ENCODE data around the gene MMP24.
A peak's percentile ranks its signal among the peaks of the same experiment; 100 is the strongest.
"Not testable (repeated sequence)": the region's sequence is repeated elsewhere in the genome, so short reads cannot be mapped to it uniquely, and the experiment has no call there.

Gene MMP24

DNA sequence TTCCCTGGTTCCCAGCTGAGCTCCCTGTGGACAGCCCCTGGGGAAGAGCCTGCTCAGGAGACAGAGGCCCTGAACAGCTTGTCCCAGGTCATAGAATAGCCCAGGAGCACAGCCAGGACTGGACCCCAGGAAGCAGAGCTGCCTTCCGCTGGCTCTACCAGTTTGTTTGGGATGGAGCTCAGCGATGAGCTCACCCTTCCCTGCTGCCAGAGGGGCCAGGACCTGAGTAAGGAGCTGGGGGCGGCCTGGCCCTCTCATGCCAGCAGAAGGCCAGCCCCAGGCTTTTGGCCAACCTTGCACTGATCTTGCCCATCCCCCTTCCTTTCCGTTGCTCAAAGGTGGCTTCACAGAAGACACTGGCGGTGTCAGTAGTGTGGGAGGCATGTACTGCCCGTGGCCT is 33.9 kb downstream of the MMP24 start:
- H3K4me3 ChIP-seq (ENCODE audit: control insufficient read depth, low read depth, low read length) = no peak overlapping the region
- DNase-seq (ENCODE audit: low read depth) = no peak
- TF ChIP-seq, protein P1, sequence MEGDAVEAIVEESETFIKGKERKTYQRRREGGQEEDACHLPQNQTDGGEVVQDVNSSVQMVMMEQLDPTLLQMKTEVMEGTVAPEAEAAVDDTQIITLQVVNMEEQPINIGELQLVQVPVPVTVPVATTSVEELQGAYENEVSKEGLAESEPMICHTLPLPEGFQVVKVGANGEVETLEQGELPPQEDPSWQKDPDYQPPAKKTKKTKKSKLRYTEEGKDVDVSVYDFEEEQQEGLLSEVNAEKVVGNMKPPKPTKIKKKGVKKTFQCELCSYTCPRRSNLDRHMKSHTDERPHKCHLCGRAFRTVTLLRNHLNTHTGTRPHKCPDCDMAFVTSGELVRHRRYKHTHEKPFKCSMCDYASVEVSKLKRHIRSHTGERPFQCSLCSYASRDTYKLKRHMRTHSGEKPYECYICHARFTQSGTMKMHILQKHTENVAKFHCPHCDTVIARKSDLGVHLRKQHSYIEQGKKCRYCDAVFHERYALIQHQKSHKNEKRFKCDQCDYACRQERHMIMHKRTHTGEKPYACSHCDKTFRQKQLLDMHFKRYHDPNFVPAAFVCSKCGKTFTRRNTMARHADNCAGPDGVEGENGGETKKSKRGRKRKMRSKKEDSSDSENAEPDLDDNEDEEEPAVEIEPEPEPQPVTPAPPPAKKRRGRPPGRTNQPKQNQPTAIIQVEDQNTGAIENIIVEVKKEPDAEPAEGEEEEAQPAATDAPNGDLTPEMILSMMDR (conservative IDR thresholded peaks at IDR 0.05; ENCODE audit: control insufficient read depth, insufficient read depth, low read depth, low read length) = no peak

DNA sequence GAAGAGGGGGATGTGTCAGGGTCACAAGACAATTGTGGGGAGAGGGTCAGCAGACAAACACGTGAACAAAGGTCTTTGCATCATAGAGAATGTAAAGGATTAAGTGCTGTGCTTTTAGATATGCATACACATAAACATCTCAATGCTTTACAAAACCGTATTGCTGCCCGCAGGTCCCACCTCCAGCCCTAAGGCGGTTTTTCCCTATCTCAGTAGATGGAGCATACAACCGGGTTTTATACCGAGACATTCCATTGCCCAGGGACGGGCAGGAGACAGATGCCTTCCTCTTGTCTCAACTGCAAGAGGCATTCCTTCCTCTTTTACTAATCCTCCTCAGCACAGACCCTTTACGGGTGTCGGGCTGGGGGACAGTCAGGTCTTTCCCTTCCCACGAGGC is 35.8 kb downstream of the MMP24 start:
- not testable (repeated sequence) for H3K4me3 ChIP-seq (ENCODE audit: control insufficient read depth, low read depth, low read length); DNase-seq (ENCODE audit: low read depth)

DNA sequence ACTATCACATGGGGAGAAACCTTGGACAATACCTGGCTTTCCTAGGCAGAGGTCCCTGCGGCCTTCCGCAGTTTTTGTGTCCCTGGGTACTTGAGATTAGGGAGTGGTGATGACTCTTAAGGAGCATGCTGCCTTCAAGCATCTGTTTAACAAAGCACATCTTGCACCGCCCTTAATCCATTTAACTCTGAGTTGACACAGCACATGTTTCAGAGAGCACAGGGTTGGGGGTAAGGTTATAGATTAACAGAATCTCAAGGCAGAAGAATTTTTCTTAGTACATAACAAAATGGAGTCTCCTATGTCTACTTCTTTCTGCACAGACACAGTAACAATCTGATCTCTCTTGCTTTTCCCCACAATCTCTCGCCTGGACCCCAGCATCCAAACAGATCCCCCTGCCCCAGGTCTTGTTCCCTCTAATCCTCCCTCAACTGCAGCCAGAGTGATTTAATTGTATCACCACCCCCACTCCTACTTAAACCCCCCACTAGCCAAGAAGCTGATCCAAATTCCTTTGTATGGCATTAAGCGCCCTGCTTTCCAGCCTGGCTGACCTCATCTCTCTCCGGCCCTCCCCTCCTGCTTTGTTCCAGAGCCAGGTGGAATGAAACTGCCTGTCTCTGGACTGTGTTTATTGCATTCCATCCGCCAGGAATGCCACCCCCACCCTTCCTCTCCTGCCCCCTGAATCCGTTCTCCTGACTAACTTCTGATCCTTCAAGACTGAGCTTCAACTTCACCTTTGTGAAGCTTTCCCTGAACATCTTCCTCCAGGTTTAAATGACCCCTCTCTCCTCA is 36.4 kb downstream of the MMP24 start:
- not testable (repeated sequence) for H3K4me3 ChIP-seq (ENCODE audit: control insufficient read depth, low read depth, low read length); DNase-seq (ENCODE audit: low read depth)

DNA sequence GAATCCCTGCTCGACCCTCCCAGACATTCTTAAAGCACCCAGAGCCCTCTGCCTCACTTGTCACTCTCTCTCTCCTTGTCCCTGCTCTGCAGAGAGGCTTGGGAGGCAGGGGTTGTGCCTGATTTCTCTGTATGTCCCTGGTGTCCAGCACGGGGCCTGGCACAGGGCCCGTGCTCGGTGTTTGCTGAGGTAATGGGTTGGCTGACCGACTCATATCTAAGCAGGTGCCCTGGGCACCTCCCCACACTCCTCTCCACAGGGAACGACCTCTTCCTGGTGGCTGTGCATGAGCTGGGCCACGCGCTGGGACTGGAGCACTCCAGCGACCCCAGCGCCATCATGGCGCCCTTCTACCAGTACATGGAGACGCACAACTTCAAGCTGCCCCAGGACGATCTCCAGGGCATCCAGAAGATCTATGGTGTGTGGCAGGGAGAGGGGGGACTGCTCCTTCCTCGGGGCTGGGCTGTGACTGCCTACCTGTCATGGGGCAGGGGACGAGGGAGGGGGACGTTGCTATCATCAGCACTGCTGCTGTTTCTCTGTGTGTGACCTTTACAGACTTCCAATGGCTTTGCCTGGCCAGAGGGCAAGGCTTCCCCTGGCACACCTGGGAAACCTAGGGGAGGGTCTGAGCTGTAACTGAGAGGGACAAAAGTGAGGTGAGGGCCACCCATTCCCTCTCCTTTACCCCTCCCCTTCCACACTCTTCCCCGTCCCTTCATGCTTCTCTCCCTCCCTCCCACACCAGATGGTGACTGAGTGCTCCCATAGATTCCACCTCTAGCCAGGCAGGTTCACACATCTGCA is 37.2 kb downstream of the MMP24 start:
- TF ChIP-seq, protein P1 (conservative IDR thresholded peaks at IDR 0.05; ENCODE audit: control insufficient read depth, insufficient read depth, low read depth, low read length) = no peak
- no peak overlapping the region for H3K4me3 ChIP-seq (ENCODE audit: control insufficient read depth, low read depth, low read length)
- no peak for DNase-seq (ENCODE audit: low read depth)

DNA sequence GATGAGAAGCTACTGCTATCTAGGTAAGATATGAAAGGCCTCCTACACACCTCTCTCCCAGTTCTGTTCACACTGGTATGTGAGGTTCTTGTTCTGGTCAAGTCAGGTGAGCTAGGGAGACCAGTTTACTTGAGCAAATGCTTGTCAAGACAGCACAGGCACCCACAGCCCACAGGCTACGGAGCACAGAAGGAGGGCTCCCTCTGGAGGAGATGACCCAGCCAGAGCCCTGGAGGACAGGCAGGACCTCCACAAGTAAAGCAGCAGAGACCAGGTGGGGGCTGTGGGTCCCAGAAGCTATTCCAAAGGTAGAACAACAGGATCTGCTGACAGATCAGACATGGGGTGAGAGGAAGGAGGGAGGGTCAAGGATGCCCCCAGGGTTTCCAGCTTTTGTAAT is 38.3 kb downstream of the MMP24 start:
- TF ChIP-seq, protein P1 (conservative IDR thresholded peaks at IDR 0.05; ENCODE audit: control insufficient read depth, insufficient read depth, low read depth, low read length) = peak; percentile 7
- no peak overlapping the region for H3K4me3 ChIP-seq (ENCODE audit: control insufficient read depth, low read depth, low read length)
- no peak for DNase-seq (ENCODE audit: low read depth)

DNA sequence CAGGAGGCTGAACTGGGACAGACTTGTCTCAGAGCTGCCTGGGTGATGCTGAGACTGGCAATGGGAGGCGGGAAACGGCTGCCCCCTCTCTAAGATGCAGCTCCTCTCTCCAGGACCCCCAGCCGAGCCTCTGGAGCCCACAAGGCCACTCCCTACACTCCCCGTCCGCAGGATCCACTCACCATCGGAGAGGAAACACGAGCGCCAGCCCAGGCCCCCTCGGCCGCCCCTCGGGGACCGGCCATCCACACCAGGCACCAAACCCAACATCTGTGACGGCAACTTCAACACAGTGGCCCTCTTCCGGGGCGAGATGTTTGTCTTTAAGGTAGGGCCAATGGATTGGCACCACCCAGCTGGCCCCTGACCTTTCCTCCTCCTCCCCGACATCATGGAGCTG is 40.6 kb downstream of the MMP24 start:
- no peak overlapping the region for H3K4me3 ChIP-seq (ENCODE audit: control insufficient read depth, low read depth, low read length)
- no peak for DNase-seq (ENCODE audit: low read depth)
- TF ChIP-seq, protein P1 (conservative IDR thresholded peaks at IDR 0.05; ENCODE audit: control insufficient read depth, insufficient read depth, low read depth, low read length) = no peak

DNA sequence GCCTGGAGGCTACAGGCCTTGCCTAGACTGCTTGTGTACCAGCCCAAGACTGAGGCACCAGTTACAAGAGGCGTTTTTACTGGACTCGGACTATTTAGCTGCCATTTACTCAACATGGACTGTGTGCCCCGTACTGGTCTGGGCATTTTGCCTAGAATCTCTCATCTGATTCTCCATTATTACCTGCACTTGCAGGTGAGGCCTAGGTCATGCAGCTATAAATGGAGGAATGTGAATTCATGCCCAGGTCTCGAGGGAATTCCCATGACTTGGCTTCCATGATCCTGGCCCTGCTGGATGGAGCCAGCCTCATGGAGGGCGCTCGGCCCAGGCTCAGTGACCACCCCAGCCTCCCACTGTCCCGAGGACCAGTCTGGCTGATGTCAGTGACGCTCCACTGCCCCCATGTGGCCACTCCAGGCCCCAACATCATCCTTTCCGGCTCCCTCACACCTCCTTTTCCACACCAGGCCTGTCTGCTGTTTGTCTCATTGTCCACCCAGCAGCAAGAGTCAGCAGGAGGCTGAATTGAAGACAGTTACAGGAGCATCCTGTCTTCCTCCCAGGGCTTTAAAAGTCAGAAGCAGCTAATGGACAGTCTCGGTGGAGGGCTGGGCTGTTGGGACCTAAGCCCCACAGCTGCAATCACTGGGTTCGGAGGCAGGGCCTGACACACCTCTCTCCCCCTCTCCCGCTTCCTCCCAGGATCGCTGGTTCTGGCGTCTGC is 42.7 kb downstream of the MMP24 start:
- DNase-seq (ENCODE audit: low read depth) = peak; percentile 58
- TF ChIP-seq, protein P1 (conservative IDR thresholded peaks at IDR 0.05; ENCODE audit: control insufficient read depth, insufficient read depth, low read depth, low read length) = peak; percentile 84

More for the DNA sequence above, 42.7 kb downstream of the MMP24 start:
- H3K4me3 ChIP-seq (ENCODE audit: control insufficient read depth, low read depth, low read length) = no peak overlapping the region
